ENCODE data around the gene CKB.

Gene CKB

DNA sequence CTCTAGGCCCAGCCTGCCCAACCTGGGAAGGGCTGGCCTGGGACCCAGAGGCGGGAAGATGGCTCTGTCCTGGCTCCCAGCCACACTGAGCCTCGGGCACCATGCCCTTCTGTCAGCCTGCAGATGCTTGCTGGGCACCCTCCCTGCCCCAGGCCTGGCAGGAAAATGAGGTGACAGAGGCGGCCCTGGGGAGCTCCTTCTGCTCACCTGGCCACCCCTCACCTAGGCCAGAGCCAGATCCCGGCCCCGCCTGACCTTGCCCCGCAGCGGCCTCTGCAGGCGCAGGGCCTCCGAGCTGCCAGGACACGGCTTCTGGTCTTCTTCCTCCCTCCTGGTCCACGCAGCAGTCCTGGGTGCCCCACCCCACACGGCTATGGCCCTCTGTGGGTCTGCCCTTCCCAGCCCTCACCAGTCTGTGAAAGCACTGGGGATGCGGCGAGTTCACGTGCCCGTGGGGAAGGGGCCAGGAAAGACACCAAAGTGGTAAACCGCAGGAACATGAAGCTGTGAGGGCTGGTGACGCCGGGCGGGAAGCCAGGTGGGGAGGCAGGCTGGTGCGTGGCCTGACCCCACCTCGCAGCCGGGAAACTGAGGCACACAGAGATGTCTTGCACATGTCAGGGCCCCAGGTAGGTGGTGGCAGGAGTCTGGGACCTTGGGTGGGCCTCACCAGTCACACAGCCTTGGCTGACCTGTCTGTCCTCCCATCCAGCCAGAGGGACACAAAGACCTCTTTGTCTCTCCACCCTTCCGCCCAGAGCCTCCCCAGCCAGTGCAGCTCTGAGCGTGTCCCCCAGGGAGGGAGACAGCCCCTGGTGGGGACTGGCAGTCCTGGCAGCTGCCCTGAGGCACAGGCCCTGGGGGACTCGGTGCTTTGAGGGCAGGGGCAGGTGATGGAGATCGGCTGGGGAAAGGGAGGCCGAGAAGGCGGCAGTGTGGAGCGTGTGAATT lies 27.0 kb upstream of the CKB start:
- no peak for DNase-seq

- no peak for DNase-seq
These were observed 26.1 kb upstream of the CKB start for GRCh38 chr14:103548463-103549351.

- no peak for DNase-seq
These were observed 25.4 kb upstream of the CKB start for GRCh38 chr14:103547941-103548462.

DNA sequence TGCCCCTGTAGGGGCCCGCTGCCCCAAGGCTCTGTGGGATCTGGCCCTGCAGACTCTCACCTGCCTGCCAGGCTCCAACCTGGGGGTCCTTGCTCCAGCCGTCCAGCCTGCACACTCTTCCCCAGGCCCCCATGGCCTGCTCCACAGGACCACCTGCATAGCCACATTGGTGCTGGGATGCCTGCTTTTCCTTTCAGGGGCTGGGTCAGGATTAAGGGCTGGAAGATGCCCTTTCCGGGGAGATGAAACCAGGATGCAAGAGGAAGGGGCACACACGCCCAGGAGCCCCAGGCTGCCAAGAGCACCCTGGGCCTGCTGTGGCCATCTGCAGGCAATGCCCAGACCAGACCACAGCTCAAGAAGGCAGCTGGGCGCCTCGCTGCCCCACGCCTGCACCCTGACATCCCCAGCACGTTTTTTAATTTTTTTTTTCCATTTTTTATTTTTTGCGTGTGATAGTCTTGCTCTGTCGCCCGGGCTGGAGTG lies 24.9 kb upstream of the CKB start:
- no peak for DNase-seq

DNA sequence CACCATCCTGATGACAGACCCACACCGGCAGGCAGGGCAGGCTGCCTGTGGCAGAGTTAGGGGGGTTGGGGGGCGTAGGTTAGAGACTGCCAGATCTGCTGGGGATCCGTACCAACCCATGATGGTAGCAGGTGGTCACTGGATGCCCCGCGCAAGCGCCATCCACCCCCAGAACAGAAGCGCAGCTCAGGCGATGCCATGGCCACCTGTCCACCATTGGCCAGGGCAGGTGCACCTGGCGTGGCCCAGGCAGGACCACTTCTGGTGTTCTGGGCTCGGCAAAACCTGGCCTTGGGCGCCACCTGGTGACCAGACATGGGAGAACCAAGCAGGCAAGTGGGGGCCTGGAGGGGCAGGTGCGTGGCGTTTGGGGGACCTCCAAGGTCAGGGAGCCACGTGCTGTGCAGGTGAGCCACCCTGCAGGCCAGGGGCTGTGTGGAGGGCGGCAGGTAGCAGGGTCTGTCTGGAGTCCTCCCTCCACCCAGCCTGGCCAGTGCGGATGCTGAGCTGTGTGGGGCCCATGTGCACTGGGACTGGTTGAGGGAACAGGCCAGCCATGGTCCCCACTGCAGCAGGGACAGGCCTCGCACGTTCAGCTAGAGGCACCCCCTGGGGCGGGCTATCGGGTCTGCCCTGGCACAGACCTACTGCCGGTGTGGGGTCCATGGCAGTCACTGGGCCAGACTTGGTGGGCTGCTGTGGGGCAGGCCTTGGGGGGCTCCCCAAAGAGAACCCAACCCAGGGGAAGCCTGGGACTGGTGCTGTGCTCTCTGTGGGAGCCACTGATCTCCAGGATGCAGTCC lies 24.2 kb upstream of the CKB start:
- peak; percentile 22 to 45 for DNase-seq

DNA sequence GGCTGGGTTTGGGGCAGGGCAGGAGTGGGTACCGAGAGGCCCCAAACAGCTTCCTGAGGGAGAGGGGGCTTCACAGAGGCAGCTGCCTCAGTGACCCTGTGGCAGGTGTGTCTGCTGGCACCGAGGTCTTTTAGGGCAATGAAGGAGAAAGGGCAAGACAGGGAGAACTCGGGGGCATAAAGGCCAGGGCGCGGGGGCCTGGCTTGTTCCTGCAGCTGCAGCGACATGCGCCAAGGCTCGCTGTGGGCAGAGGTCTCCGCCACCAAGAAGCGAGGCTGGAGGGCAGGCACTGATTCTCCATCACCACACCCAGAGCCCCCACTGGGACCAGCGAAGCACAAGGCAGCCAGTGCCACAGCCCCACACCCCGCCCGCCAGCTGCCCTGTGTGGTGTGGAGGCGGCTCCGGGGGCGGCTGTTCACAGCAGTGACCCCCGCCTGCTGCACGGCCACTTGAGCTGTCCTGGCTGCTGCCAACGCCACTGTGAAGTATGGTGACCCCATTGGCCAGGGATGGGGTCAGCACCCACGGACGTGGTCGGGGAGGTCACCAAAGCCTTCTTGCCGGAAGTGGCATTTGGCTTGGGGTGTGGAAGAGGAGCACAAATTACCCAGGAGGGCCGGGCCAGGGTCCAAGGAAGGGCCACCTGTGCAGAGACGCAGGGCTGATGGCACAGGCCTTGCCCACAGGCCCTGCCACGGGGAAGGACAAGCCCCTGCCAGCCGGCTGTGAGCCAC lies 23.5 kb upstream of the CKB start:
- DNase-seq, result no peak

GRCh38 chr14:103545219-103545914 lies 22.7 kb upstream of the CKB start:
- no peak for DNase-seq

GRCh38 chr14:103544388-103545218 lies 22.0 kb upstream of the CKB start:
- DNase-seq, result no peak

- DNase-seq, result no peak
These were observed 21.2 kb upstream of the CKB start for GRCh38 chr14:103543721-103544387.

DNA sequence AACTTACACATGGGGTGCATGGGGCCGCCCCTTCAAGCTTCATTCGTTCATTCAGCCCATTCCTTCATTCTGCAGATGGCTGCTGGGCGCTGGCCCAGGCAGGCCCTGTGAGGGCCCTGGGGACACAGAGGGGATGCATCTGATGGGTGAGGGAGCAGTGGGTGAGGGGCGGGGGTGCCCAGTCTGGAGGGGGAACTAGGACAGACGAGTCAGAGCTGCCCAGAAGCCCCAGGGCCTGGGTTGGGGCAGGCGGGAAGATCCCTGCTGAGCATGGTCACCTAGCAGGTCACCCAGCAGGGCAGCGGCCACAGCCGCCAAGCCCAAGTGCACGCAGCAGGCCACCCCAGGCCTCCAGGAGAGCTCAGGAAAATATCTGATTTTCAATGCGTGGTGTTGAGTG lies 20.5 kb upstream of the CKB start:
- no peak for DNase-seq

DNA sequence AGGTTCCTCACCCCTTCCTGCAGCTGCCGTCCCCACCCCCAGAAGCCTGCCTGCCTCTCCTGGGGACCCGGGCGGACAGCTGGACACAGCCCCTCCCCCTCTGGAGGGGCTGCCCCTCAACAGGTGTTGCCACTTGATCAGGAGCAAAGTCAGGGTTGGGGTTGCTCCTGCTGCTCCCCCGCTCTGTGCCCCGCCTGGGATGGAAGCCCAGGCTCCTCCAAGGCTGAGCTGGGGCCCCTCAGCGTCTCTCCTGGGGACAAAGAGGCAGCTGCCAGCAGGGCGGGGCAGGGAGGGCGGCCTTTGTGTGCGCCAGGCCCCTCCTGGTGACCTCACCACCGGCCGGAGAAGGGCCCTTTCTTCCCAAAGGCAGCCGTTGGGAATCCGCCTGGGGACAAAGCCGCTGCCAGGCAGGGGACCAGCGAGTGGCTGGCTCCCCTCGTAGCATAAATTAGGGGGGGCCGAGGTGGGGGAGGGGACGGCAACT lies 20.0 kb upstream of the CKB start:
- no peak for DNase-seq

GRCh38 chr14:103541709-103542604 lies 19.3 kb upstream of the CKB start:
- no peak for DNase-seq

DNA sequence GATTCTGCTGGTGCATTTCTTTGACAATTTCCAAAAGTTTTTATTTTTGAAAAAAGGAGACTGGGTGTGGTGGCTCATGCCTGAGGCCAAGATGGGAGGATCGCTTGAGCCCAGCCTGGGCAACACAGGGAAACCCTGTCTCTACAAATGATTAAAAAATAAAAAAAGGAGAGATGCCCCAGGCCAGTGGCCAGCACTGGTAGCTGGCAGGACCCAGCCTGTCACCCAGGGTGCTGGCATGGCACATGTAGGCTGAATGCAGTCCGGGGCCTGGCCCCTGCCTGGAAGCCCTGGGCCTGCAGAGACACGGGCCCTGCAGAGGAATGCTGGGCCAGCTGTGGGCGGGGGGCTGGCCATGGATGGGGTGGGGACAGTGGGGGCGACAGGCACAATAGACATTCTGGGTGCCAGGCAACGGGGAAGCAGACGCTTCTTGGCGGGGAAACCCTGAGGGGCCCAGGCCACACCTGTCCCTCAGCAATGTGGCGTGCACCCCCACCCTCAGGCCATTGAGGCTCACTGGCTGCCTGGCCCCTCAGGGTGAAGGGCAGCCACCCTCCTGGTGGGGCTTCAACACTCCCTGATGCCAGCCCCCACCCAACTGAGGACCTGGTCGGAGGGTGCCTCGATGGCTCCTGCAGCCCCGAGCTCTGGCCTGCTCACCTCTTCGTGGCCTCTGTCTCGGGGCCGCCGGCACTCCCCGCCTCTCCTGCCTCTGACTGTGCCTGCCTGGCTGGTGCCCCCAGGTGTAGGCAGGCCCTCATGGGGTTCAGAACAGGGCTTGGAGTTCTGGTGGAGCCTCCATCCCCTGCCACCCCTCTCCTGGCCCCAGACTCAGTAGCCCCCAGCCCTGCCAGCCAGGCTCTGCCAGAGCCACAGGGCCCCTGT lies 18.4 kb upstream of the CKB start:
- no peak for DNase-seq

DNA sequence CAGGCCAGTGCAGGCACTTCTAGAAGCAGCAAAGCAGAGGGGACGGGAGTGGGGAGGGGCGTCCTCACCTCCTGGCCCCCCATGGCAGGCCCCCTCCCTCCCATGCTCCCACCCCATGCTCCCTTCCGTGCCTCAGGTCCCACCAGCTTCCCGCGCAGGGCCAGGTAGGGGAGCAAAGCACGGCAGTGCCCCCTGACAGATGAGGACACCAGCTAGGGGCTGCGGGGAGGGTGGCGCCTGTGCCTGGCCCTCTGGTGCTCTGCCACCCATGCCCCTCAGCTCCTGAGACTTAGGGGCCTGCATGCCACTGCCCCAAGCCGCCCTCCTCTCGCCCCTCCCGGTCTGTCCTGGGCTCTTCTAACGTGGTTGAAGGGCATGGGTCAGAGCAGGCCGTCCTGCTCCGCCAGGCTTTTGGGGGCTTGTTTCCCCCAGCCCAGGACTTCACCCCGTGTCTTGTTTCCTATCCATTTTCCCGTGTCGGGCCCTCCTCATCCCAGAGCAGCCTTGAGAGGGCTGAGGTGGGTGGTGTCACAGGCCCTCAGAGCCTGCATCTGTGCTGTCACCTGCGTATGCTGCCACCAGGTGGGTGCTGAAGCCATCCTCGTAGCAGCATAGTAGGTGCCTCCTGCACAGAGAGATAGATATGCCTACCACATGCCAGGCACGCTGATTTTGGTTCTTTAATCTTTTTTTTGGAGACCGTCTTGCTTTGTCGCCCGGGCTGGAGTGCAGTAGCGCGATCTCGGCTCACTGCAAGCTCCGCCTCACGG lies 16.6 kb upstream of the CKB start:
- DNase-seq, result no peak

DNA sequence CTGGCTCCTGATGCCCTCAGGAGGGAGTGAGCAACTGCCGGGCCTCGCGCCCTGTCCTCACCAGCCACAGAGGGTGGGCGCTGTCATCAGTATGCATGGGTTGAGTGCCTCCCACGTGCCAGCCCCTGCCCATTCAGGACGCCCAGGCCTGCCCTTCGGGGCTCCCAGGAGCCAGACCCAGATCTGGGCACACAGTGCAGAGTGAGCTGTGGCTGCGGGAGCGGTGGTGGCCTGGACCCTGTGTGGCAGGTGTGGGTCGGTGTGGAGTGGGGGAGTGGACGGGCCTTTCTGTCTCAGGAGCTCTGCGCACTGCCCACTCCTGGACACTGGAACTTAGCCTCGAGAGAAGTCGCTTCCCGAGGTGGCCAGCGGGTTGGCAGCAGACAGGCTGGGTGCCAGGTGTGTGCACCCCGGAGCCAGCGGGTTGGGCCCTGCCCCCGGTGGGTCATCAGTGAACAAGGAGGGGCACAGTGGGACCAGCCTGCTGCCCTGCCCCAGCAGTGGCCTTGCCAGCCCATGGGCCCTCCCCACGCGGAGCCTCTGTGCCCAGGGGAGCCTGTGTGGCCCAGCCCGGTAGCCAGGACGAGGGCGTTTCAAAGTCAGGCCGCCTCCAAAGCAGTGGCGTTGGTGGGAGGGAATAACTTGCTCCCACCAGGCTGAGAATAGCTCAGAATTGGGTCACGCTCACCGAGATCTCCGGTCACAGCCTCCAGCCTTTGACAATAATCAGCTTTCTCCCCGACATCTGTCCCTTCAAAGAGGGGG lies 15.8 kb upstream of the CKB start:
- DNase-seq, result no peak

Measured in Kasumi-1 (cell line).